ENCODE measurements around the gene PTPN7. TPM values are rescaled to one million over a fixed set of nuclear protein-coding genes. Genes with fewer than 3 reads are reported as not detected.
A peak's percentile ranks its signal among the peaks of the same experiment; 100 is the strongest.

Gene PTPN7
- total RNA-seq, 1 donor from 2014 or later = 8.5 TPM

DNA sequence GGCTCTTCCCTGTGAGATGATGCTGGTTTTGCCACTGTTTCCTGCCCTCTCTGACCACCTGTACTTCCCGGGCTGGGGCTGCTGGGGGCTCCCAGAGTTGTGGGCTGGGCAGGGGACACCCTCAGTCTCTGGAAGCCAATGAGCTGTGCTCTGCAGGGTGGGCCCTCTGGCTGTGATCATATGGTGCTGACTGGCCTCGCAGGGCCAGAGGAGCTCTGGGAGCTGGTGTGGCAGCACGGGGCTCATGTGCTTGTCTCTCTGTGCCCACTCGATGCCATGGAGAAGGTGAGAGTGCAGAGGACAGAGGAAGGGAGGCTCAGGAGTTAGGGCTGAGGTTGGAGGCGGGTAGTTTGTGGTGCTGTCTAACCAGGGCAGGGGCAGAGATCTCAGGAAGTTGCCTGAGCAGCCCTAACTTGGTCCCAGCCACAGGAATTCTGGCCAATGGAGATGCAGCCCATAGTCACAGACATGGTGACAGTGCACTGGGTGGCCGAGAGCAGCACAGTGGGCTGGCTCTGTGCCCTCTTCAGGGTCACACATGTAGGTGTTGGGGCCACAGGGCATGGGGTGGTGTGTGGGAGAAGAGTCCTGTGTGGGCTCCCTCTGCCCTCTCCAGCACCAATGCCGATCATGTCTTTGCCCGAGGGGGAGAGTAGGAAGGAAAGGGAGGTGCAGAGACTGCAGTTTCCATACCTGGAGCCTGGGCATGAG is 27.4 kb upstream of the PTPN7 start:
- TF ChIP-seq, protein P1, sequence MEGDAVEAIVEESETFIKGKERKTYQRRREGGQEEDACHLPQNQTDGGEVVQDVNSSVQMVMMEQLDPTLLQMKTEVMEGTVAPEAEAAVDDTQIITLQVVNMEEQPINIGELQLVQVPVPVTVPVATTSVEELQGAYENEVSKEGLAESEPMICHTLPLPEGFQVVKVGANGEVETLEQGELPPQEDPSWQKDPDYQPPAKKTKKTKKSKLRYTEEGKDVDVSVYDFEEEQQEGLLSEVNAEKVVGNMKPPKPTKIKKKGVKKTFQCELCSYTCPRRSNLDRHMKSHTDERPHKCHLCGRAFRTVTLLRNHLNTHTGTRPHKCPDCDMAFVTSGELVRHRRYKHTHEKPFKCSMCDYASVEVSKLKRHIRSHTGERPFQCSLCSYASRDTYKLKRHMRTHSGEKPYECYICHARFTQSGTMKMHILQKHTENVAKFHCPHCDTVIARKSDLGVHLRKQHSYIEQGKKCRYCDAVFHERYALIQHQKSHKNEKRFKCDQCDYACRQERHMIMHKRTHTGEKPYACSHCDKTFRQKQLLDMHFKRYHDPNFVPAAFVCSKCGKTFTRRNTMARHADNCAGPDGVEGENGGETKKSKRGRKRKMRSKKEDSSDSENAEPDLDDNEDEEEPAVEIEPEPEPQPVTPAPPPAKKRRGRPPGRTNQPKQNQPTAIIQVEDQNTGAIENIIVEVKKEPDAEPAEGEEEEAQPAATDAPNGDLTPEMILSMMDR (IDR thresholded peaks at IDR 0.05) = no peak
- Histone ChIP-seq H3K27me3 (ENCODE audit: low read depth) (peaks cover 8% of the 10 kb centered on the region), H3K27ac (no peak overlapping the region), H3K4me3 (no peak overlapping the region), H3K36me3 (no peaks in the 10 kb centered on the region), H3K9me3 (no peaks in the 10 kb centered on the region), H3K4me1 (peaks cover 4% of the 10 kb centered on the region)
- intact Hi-C loops (cut with DNase I) = no loop called here
- no peak for ATAC-seq
- DNase-seq = no peak

DNA sequence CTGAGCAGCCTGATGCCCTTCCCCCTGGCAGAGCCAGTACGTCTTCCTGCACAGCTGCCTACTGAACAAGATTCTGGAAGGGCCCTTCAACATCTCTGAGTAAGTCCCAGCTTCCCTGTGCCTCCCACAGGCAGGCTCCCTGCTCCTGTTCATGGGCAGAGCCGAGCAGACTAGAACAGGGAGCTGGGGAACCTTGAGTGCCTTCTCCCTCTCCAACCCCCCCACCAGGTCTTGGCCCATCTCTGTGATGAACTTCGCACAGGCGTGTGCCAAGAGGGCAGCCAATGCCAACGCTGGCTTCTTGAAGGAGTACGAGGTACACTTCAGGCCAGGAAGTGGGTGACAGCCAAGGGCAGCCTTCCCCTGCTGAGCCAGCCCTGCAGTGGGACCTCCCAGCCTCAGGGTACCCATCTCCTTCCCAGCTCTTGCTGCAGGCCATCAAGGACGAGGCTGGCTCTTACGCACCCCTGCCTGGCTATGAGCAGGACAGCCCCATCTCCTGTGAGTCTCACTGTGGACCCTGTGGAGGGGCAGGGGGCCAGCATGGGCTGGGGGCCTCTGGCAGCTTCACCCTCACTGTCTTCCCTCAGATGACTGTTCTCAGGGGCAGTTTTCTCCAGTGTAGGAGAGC is 26.8 kb upstream of the PTPN7 start:
- intact Hi-C loops (cut with DNase I) = no loop called here
- Histone ChIP-seq H3K9me3 (no peaks in the 10 kb centered on the region), H3K4me3 (no peak overlapping the region), H3K36me3 (no peaks in the 10 kb centered on the region), H3K4me1 (peaks cover 4% of the 10 kb centered on the region), H3K27me3 (ENCODE audit: low read depth) (peaks cover 4% of the 10 kb centered on the region), H3K27ac (no peak overlapping the region)
- DNase-seq (peak; percentile 78), ATAC-seq (peak; percentile 56 to 77)
- TF ChIP-seq, protein P1 (IDR thresholded peaks at IDR 0.05) = no peak

DNA sequence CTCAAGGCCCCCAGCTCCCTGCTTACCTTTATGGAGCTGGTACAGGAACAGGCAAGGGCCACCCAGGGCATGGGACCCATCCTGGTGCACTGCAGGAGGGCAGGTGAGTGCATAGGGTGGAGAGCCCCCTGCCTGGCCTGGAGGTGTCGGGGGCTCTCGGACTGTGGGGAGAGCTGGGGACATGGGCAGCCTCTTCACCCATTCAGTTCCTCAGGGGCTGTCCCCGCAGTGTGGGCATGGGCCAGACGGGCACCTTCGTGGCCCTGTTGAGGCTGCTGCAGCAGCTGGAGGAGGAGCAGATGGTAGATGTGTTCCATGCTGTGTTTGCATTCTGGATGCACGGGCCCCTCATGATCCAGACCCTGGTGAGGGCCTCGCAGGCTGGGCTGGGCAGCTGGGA is 25.9 kb upstream of the PTPN7 start:
- Histone ChIP-seq H3K4me3 (no peak overlapping the region), H3K9me3 (no peaks in the 10 kb centered on the region), H3K4me1 (peaks cover 4% of the 10 kb centered on the region), H3K36me3 (no peaks in the 10 kb centered on the region), H3K27me3 (ENCODE audit: low read depth) (peaks cover 4% of the 10 kb centered on the region), H3K27ac (no peak overlapping the region)
- DNase-seq (no peak), ATAC-seq (no peak)
- intact Hi-C loops (cut with DNase I) = no loop called here
- TF ChIP-seq, protein P1 (IDR thresholded peaks at IDR 0.05) = no peak

DNA sequence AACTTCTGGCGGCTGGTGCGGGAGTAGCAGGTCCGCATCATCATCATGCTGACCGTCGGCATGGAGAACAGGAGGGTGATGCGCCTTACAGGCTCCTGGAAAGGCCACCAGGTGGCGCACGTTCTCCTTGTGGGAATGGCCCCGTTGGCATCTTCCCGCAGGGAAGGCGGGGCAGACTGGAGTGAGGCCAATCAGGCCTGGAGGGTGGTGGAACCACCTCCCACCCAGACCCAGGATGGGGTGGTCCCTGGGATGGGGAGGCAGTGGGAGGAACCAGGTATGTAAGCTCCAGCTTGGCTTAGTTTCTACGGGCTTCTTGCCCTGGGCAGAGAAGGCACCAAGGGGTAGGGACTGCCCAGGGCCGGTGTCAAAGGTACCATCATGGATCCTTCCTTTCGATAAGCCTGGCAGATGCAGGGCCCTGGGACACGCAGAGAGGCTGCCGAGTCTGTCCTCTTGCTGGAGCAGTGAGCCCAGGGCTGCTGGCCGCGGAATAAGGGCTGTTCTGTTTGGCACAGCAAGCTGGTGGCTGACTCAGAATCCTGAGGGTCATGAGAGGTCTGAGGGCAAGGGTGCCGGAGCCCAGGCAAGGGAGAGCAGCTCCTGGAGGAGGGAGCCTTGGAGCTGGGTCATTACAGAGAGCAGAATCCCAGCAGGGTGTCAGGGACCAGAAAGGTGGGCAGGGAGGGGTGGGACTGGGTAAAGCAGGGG is 24.5 kb upstream of the PTPN7 start:
- ATAC-seq (peak; percentile 69 to 75), DNase-seq (peak; percentile 92)
- TF ChIP-seq, protein P1 (IDR thresholded peaks at IDR 0.05) = peak; percentile 85
- no peak overlapping the region for H3K27ac ChIP-seq
- no peaks in the 10 kb centered on the region for H3K36me3 ChIP-seq
- peaks cover 9% of the 10 kb centered on the region for H3K27me3 ChIP-seq (ENCODE audit: low read depth)
- intact Hi-C loops (cut with DNase I) = no loop called here
- H3K4me1 ChIP-seq = peaks cover 4% of the 10 kb centered on the region
- H3K4me3 ChIP-seq = no peak overlapping the region
- H3K9me3 ChIP-seq = no peaks in the 10 kb centered on the region

DNA sequence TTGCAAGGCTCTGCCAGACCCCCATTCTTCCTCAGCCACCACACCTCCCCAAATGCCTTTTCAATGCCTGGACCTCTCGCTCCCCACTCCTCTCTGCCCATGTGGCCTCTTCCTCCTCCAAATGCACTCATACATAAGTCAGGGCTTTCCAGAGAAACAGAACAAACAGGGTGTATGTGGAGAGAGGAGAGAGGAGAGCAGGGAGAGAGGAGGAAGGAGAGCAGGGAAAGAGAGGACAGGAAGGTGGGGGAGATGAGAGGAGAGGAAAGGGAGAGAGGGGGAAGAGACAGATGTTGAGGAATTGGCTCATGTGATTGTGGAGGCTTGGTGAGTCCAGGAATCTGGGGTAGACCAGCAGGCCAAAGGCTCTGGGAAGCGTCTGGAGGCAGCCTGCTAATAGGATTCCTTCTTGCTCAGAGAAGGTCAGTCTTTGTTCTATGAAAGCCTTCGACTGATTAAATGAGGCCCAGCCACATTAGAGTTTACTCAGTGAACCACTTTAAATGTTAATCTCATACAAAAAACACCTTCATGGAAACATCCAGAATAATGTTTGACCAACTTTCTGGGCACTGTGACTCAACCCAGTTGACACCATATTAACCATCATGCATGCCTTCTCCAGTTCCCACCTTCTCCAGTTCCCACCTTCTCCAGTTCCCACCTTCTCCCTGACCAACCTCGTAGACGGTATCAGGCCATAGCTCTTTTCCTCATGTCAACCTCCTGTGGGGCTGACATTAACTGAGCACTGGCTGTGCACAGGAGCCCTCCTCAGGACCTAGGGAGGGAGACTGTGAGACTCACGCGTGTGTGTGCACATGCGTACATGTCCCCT is 21.9 kb upstream of the PTPN7 start:
- ATAC-seq (no peak), DNase-seq (no peak)
- intact Hi-C loops (cut with DNase I) = no loop called here
- H3K9me3 ChIP-seq = no peaks in the 10 kb centered on the region
- TF ChIP-seq, protein P1 (IDR thresholded peaks at IDR 0.05) = no peak
- H3K36me3 ChIP-seq = no peaks in the 10 kb centered on the region
- H3K27me3 ChIP-seq (ENCODE audit: low read depth) = peaks cover 13% of the 10 kb centered on the region
- H3K4me3 ChIP-seq = no peak overlapping the region
- H3K4me1 ChIP-seq = peaks cover 4% of the 10 kb centered on the region
- H3K27ac ChIP-seq = no peak overlapping the region
